Stimulated activated CD4-positive, alpha-beta T cell treated with anti-CD3 and anti-CD28 coated beads, Interleukin-4, amount 100 ng/mL, for 24 hours (primary cell): ENCODE results near the gene SLC5A3.

Source experiments
- DNase-seq: peaks from one replicate; pipeline ENCODE4 v3.0.0-alpha.2; 2020

Gene SLC5A3

DNA sequence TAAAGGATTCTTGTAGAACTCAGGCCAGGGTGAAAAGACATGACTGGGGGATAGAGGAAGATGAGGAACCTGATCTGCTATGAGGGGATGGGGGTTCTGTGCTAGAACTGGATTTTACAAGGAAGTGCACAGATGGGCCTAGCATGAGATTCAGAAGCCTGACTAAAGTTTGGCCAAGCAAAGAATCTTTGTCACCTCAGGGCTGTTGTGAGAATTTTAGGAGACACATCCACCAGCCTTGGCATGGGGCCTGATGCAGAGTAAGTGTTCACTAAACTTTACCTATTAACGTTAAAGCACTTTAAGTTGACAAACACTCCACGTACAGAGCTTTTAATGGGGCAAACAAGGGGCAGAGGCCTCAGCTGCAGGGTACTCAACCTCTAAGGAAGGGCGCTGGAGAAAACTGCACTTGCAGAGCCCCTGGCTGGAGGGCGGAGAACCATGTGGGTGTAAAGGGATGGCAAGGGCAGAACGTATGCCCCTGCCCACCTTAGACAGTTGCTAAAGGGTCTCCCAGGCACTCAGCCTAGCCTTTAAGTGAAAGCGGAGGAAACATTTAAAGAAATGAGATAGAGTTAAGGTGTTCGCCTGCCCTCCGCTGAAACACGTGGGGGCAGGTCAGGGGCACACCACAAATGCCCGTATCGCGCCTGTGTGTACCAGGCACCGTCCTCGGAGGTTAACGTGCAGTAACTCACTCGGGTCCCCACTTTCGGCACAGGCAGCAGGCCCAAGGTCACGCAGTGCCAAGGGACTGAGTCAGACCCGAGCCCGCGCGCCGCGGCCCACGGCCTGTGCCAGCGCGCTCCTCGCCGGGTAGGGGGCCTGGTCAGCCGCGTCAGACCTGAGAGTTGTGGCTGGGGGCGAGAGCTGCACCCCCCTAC lies 990 bp upstream of the SLC5A3 start:
- DNase-seq = no peak

- DNase-seq = peak; percentile 35
These were observed 438 bp downstream of the SLC5A3 start for GRCh38 chr21:34073749-34074282.

GRCh38 chr21:34074283-34075090 lies 1.1 kb downstream of the SLC5A3 start:
- no peak for DNase-seq

- DNase-seq = no peak
These were observed 1.7 kb downstream of the SLC5A3 start for GRCh38 chr21:34075091-34075425.

GRCh38 chr21:34075760-34076660 lies 2.6 kb downstream of the SLC5A3 start:
- no peak for DNase-seq

DNA sequence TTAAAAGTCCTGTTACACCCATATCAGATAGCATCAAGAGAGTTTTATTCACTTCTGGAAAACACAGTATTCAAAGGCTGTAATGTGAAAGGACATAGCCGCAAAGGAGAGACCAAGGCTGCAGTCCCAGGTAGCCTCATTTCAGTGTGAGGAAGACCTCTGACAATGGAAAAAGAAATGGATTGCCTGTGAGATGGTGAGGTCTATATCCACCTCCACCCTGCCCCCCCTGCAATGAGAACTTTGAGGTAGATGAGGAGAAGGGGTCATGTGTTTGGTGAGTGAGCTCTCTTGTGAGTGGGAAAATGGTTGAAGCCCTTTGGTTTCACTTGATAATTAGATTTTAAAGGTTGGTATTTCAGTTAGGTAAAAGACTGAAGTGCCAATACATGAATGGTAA lies 3.5 kb downstream of the SLC5A3 start:
- no peak for DNase-seq

DNA sequence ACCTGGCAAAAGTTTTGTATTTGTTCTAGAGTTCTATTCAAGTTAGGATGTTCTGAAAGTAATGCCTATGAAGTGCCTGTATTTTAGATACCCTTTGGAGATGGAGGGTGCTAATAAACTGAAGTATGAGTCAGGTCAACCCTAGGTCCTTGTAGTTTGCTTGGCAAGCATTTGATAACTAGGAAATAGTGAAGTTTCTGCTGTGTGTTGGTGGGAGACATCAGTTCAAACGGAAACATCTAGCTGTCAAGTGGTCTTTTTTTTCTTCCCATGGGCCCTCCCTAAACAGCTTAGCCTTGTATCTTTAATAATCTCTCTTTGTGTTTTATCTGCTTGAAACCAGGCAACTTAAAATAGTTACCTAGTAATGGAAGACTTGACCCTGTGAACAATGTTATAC lies 4.5 kb downstream of the SLC5A3 start:
- DNase-seq = no peak

DNA sequence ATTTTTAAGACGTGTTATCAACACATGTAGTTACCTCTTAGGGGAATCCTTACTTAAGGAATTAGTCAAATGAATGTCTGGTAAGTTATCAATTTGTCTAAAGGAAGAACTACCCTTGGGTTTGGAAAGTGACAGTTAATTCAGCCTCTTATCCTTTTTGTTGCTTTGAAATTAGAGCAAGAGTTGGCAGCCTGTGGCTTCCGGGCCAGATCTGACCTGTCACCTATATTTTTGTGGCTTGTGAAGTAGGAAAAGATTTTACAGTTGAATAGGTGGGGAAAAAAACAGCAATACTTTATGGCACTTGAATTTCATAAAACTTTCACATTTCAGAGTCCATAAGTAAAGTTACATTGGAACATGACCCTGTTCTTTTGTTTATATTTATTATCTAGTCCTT lies 5.5 kb downstream of the SLC5A3 start:
- DNase-seq = no peak

DNA sequence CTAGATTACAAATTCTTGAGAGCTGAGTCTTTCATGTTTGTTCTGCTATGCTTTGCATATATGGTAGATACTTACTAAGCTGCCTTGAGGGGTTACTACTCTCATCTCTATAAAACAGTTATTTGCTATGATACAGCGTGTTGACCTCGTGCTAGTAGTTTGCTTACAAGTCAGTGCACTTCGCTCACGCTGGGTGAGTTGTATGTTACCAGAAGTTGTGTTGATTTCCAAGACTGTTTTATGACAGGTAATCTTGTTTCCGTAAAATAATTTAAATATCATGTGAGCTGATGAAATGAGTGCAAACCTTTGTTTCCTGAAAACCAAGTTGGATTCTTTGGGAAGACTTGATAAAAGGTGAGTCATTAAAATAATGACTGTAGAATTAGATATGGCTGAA lies 7.3 kb downstream of the SLC5A3 start:
- no peak for DNase-seq

DNA sequence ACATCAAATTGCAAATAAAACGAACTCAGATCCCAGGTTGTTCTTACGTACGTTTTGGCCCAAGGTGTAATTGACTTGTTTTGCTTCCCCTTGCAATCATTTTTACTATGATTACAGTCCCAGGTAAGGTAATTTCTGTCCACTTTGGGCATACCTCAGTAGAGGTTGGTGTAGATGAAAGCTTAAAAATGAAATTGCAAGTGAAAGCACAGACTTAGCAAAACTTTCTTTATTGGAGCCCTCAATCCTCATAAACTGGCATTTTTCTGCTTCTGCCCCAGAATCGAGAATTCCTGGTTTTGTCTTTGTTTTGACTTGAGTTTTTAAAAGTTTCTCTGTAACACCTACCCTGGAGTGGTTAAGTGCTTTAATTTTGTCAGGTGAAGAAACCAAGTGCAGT lies 9.4 kb downstream of the SLC5A3 start:
- DNase-seq = no peak

- DNase-seq = no peak
These were observed 10.0 kb downstream of the SLC5A3 start for GRCh38 chr21:34083357-34083756.

- DNase-seq = no peak
These were observed 11.8 kb downstream of the SLC5A3 start for GRCh38 chr21:34085129-34085528.

GRCh38 chr21:34086887-34087306 lies 13.5 kb downstream of the SLC5A3 start:
- DNase-seq = no peak

GRCh38 chr21:34088752-34089151 lies 15.4 kb downstream of the SLC5A3 start:
- DNase-seq = no peak

DNA sequence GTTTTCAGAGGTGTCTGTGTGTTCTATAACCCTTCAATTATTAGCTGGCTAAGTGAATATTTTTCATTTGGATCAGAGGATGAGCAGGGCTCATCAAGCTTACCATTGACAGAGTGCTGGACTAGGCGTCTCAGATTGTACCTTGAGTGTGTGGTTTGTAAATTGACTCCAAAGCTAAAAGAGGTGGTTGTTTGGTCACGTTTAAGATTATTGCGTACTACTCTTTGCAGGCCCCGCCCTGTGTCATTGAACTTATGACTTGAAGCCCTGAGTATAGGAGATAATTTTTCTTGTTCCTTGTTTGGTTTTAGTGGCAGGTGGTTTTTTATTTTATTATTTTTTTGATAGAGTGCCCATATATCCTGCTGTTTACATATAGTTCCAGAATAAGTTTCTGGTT lies 17.7 kb downstream of the SLC5A3 start:
- DNase-seq = no peak

GRCh38 chr21:34091607-34092006 lies 18.2 kb downstream of the SLC5A3 start:
- DNase-seq = no peak

DNA sequence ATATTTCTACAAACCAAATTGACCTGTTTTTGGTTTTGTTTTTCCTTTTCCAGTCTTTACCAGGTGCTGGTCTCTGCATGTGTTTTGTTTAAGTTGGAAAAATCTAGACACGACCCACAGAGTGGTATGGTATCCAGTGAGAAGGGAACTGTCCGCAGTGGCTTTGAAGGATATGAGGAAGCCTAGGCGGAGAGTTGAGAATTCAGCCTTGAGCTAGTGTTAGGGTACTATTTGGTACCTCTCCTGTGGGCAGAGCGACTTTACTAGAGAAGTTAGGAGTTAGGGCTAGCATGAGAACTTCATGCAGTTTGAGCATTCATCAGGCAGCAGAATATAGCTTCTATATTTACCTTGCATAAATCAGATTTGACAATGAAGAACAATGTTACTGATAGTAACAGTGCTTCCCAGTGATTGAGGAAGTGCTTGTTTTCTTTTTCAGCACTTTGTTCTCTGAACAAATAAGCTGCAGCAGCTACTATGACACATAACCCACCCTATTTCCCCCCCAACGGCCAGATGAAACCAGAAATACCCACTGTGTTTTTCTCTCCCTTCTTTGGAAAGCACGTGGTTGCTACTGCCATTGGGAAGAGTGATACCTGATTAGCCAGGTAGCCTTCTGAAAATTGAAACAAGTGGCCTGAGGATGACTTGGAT lies 19.0 kb downstream of the SLC5A3 start:
- DNase-seq = no peak

DNA sequence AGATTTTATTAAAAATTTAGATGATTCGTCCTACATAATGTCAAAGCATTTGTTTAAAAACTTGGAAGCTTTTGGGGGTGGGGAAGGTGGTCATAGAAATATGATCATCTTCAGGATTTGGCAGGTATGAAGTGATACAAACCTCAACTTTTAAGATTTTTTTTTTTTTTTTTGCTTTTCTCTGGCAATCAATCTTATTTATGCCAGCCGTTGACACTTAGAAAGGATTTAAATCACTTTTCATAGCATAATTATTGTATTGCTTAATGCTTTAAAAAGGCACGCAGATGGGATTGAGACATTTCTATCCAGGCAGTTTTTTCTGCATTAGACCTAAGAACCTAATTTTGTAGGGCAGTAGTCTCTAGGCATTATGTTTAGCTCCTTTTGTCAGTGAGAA lies 19.7 kb downstream of the SLC5A3 start:
- no peak for DNase-seq

- DNase-seq = no peak
These were observed 21.6 kb downstream of the SLC5A3 start for GRCh38 chr21:34094949-34095348.

DNA sequence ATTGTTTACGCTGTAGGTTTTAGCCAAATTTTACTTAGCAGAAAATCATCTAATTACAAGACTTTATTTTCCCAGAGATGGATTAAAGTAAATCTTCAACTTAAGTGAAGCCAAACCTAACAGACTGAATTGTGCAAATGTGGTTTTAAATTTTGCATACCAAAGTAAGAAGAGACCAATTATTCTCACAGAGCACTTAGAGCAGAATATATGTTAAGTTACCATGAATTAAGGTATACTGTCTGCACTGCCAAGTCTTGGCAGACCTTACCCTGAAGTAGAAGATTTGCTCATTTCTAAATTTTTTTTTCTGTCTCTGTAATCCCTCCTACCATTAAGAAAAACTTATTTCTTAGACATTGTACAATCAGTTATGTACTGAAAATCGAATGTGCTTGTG lies 24.1 kb downstream of the SLC5A3 start:
- no peak for DNase-seq

GRCh38 chr21:34100337-34100736 lies 27.0 kb downstream of the SLC5A3 start:
- DNase-seq = no peak

- no peak for DNase-seq
These were observed 27.4 kb downstream of the SLC5A3 start for GRCh38 chr21:34100790-34101189.
